HepG2 (cell line): ENCODE data around the gene FALEC. TPM values are rescaled to one million over a fixed set of nuclear protein-coding genes. Genes with fewer than 3 reads are reported as not detected.

Experiments
- ATF7 ChIP-seq, 2 experiments: fragments of 450-650 bp in 1 of 2; sonication (generic) in 1 of 2; formaldehyde crosslinking in 1 of 2; IDR thresholded peaks; 2 replicates each; pipeline versions ENCODE4 v1.4.0 to v1.6.1; 2016 to 2020; ENCODE audit warnings: antibody characterized with exemption in 1 of 2, mild to moderate bottlenecking in 1 of 2, missing genetic modification reagents in 1 of 2
- BCL3 ChIP-seq: sonication (generic); formaldehyde crosslinking; IDR thresholded peaks from 2 replicates; pipeline ENCODE4 v1.5.1; 2020; ENCODE audit warnings: mild to moderate bottlenecking, missing genetic modification reagents, moderate library complexity
- ELF1 ChIP-seq: sonication (generic); formaldehyde crosslinking; IDR thresholded peaks from 2 replicates; pipeline ENCODE4 v1.4.0; 2020; ENCODE audit warnings: missing genetic modification reagents
- ELF3 ChIP-seq: IDR thresholded peaks from 2 replicates; pipeline ENCODE4 v1.6.1; 2016; ENCODE audit warnings: missing genetic modification reagents, missing compliant biosample characterization
- FOXP1 ChIP-seq, 2 experiments: fragments of 450-650 bp in 1 of 2; IDR thresholded peaks; 2 replicates each; pipeline ENCODE4 v1.6.1; 2017 to 2018; ENCODE audit warnings: antibody characterized with exemption in 1 of 2
- GLI4 ChIP-seq: sonication (generic); formaldehyde crosslinking; IDR thresholded peaks from 2 replicates; pipeline ENCODE4 v1.5.1; 2020; ENCODE audit warnings: missing genetic modification reagents, mild to moderate bottlenecking, moderate library complexity, borderline replicate concordance
- HMGXB4 ChIP-seq, 2 experiments: sonication (generic) in 1 of 2; formaldehyde crosslinking in 1 of 2; IDR thresholded peaks; 2 replicates each; pipeline versions ENCODE4 v1.4.0 to v1.6.1; 2018 to 2020; ENCODE audit warnings: missing genetic modification reagents in 2 of 2, borderline replicate concordance in 1 of 2, low read depth in 1 of 2, mild to moderate bottlenecking in 1 of 2, missing biosample characterization in 1 of 2
- ISL2 ChIP-seq: sonication (generic); formaldehyde crosslinking; IDR thresholded peaks from 2 replicates; pipeline ENCODE4 v1.5.0; 2020; ENCODE audit warnings: missing genetic modification reagents
- MBNL3 ChIP-seq: fragments of 250-450 bp; sonication (Bioruptor Pico); conservative IDR thresholded peaks from 2 replicates; pipeline ENCODE4 v1.8.0; 2022; ENCODE audit warnings: mild to moderate bottlenecking, inconsistent platforms
- MLX ChIP-seq: IDR thresholded peaks from 2 replicates; pipeline ENCODE4 v1.6.1; 2016
- SALL1 ChIP-seq: sonication (generic); formaldehyde crosslinking; IDR thresholded peaks from 2 replicates; pipeline ENCODE4 v1.8.0; 2022; ENCODE audit warnings: mild to moderate bottlenecking, missing genetic modification reagents
- SMAD9 ChIP-seq: sonication (generic); formaldehyde crosslinking; IDR thresholded peaks from 2 replicates; pipeline ENCODE4 v1.5.1; 2020; ENCODE audit warnings: mild to moderate bottlenecking, missing genetic modification reagents
- TARDBP ChIP-seq: sonication (generic); formaldehyde crosslinking; IDR thresholded peaks from 2 replicates; pipeline ENCODE4 v1.8.0; 2022; ENCODE audit warnings: mild to moderate bottlenecking, missing genetic modification reagents
- ZNF350 ChIP-seq: sonication (generic); formaldehyde crosslinking; IDR thresholded peaks from 2 replicates; pipeline ENCODE4 v1.4.0; 2020; ENCODE audit warnings: mild to moderate bottlenecking, low read depth, missing genetic modification reagents, borderline replicate concordance
- ZNF460 ChIP-seq: sonication (generic); formaldehyde crosslinking; IDR thresholded peaks from 2 replicates; pipeline ENCODE4 v1.5.1; 2020; ENCODE audit warnings: missing genetic modification reagents, mild to moderate bottlenecking, borderline replicate concordance
- ZNF574 ChIP-seq: sonication (generic); formaldehyde crosslinking; IDR thresholded peaks from 2 replicates; pipeline ENCODE4 v1.4.0; 2020; ENCODE audit warnings: missing genetic modification reagents
- ZNF615 ChIP-seq: sonication (generic); formaldehyde crosslinking; IDR thresholded peaks from 2 replicates; pipeline ENCODE4 v1.5.0; 2020; ENCODE audit warnings: mild to moderate bottlenecking, missing genetic modification reagents, borderline replicate concordance
- ZNF816 ChIP-seq: sonication (generic); formaldehyde crosslinking; IDR thresholded peaks from 2 replicates; pipeline ENCODE4 v1.8.0; 2022; ENCODE audit warnings: missing genetic modification reagents, mild to moderate bottlenecking, borderline replicate concordance
- polyA plus RNA-seq, 8 experiments: library from polyadenylated mRNA; depleted of rRNA in 3 of 8; stranded (reverse) in 7 of 8; unstranded in 1 of 8; fragments of >200 nt; fragmentation: Illumina TruSeq in 4 of 8; extraction: Trizol in 4 of 8; gene quantifications; 2 replicates each; pipeline versions ENCODE4 v1.2.1 to v1.2.3, GENCODE V29; 2011 to 2016; ENCODE audit warnings: low read depth in 4 of 8, missing spikeins in 1 of 8, mixed read lengths in 1 of 8; ENCODE audit not compliant: insufficient read depth in 1 of 8
- total RNA-seq, 5 experiments: library from RNA; depleted of rRNA; stranded (reverse); fragments of >200 nt; fragmentation: Illumina TruSeq; extraction: Trizol; gene quantifications; 2 replicates each; pipeline ENCODE4 v1.2.3, GENCODE V29; 2016; ENCODE audit warnings: low read depth in 1 of 5
- TF ChIP-seq, protein P1 (sequence below): sonication (generic); formaldehyde crosslinking; IDR thresholded peaks from 2 replicates; pipeline ENCODE4 v1.4.0; 2020; ENCODE audit warnings: missing genetic modification reagents
- TF ChIP-seq, protein P2 (sequence below): sonication (generic); formaldehyde crosslinking; IDR thresholded peaks from 2 replicates; pipeline ENCODE4 v1.9.0; 2021; ENCODE audit warnings: missing genetic modification reagents, borderline replicate concordance

FALEC gene
- total and polyA plus RNA-seq, 2 of the 13 experiments (the other 11 are each of a cell fraction or from before 2014, with no cell fraction given): 0.33 to 0.71 TPM

DNA sequence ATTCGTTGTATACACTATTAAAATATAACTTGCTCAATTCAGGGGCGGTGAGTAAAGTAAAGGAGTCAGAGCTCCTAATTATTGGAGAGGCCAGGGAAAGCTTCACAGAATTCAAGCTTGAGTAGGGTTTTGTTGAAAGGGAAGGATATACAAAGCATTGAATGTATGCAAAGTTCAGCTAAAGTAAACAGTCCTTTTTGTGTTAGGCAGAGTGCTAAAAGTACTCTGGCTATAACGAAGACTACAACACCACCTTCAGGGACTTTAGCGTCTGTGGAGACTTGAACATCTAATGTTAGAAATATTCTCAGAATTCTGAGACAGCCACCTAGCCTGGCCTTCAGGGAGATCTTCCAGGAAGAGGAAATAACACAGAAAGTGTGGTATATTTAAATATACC is 1.1 kb downstream of the FALEC start (continued):
- no peak for TF ChIP-seq ZNF460 (CRISPR knock-in tag)
- TF ChIP-seq MBNL3 (CRISPR knock-in tag): no peak
- TF ChIP-seq, protein P1, sequence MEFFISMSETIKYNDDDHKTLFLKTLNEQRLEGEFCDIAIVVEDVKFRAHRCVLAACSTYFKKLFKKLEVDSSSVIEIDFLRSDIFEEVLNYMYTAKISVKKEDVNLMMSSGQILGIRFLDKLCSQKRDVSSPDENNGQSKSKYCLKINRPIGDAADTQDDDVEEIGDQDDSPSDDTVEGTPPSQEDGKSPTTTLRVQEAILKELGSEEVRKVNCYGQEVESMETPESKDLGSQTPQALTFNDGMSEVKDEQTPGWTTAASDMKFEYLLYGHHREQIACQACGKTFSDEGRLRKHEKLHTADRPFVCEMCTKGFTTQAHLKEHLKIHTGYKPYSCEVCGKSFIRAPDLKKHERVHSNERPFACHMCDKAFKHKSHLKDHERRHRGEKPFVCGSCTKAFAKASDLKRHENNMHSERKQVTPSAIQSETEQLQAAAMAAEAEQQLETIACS (CRISPR knock-in tag): no peak
- no peak for TF ChIP-seq GLI4 (CRISPR knock-in tag)
- no peak for TF ChIP-seq SMAD9 (CRISPR knock-in tag)
- no peak for TF ChIP-seq ZNF615 (CRISPR knock-in tag)
- no peak for TF ChIP-seq ZNF816 (CRISPR knock-in tag)
- peak in 1 of 2 experiments; percentile 67; a peak in 1 of 4 replicates for TF ChIP-seq HMGXB4 (CRISPR knock-in tag; IDR thresholded peaks at IDR 0.05; ENCODE audit: borderline replicate concordance in 1 of 2, low read depth in 1 of 2)
- no peak for TF ChIP-seq TARDBP (CRISPR knock-in tag)
- TF ChIP-seq, protein P2, sequence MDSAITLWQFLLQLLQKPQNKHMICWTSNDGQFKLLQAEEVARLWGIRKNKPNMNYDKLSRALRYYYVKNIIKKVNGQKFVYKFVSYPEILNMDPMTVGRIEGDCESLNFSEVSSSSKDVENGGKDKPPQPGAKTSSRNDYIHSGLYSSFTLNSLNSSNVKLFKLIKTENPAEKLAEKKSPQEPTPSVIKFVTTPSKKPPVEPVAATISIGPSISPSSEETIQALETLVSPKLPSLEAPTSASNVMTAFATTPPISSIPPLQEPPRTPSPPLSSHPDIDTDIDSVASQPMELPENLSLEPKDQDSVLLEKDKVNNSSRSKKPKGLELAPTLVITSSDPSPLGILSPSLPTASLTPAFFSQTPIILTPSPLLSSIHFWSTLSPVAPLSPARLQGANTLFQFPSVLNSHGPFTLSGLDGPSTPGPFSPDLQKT: no peak
- TF ChIP-seq FOXP1 (IDR thresholded peaks at IDR 0.05): no peak
- peak; percentile 26; the same call in 1 of the 2 replicates for TF ChIP-seq FOXP1 (CRISPR knock-in tag; IDR thresholded peaks at IDR 0.05)
- no peak for TF ChIP-seq MLX (CRISPR knock-in tag)
- no peak for TF ChIP-seq ZNF574
- no peak for TF ChIP-seq ISL2
- TF ChIP-seq SALL1 (CRISPR knock-in tag): no peak
- no peak for TF ChIP-seq BCL3 (CRISPR knock-in tag)
- peak; percentile 17; the same call in 1 of the 2 replicates for TF ChIP-seq ELF3
- no peak for TF ChIP-seq ELF1 (CRISPR knock-in tag)
- TF ChIP-seq ATF7 (IDR thresholded peaks at IDR 0.05): no peak
- no peak for TF ChIP-seq ATF7 (CRISPR knock-in tag; IDR thresholded peaks at IDR 0.05)
- no peak for TF ChIP-seq ZNF350
